BE2C (cell line): Measurements from ENCODE around the gene FAM200C.

Experiments used
- DNase-seq: peaks from one replicate; pipeline ENCODE4 v3.0.0-alpha.2; 2020
- H3K27me3 ChIP-seq: fragments of 250-450 bp; sonication (Bioruptor Pico); 2 replicates; pipeline ENCODE4 v1.5.1; 2020; ENCODE audit warnings: mild to moderate bottlenecking
- H3K36me3 ChIP-seq: fragments of 250-450 bp; sonication (Bioruptor Pico); 2 replicates; pipeline ENCODE4 v1.5.1; 2020; ENCODE audit warnings: mild to moderate bottlenecking
- H3K4me1 ChIP-seq: fragments of 250-450 bp; sonication (Bioruptor Pico); 2 replicates; pipeline ENCODE4 v1.5.1; 2020
- H3K4me3 ChIP-seq: 2 replicates; pipeline ENCODE4 v1.5.1; 2011; ENCODE audit warnings: low read depth, low read length
- H3K9me3 ChIP-seq: fragments of 250-450 bp; sonication (Bioruptor Pico); 2 replicates; pipeline ENCODE4 v1.5.1; 2020
- TF ChIP-seq, protein P1 (sequence below): IDR thresholded peaks from 2 replicates; pipeline ENCODE4 v1.5.1; 2012; ENCODE audit warnings: mild to moderate bottlenecking, low read depth, low read length

Gene FAM200C

DNA sequence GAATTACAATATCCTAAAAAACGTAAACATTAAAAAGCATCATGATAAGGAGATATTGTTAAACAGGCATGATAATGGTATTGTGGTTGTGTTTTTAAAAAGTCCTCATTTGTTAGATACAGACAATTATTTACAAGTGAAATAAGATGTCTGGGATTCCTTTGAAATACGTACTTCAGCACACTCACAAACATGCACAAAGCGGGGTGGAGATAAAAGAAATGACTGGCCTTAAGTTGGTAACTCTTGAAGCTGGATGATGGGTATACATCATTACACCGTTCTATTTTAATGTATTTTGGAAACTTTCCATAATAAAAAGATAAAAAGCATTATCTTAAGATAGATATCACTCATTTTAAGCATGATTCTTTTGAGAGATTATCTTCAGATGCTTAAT lies 1.0 kb downstream of the FAM200C start:
- no peak for DNase-seq
- TF ChIP-seq, protein P1, sequence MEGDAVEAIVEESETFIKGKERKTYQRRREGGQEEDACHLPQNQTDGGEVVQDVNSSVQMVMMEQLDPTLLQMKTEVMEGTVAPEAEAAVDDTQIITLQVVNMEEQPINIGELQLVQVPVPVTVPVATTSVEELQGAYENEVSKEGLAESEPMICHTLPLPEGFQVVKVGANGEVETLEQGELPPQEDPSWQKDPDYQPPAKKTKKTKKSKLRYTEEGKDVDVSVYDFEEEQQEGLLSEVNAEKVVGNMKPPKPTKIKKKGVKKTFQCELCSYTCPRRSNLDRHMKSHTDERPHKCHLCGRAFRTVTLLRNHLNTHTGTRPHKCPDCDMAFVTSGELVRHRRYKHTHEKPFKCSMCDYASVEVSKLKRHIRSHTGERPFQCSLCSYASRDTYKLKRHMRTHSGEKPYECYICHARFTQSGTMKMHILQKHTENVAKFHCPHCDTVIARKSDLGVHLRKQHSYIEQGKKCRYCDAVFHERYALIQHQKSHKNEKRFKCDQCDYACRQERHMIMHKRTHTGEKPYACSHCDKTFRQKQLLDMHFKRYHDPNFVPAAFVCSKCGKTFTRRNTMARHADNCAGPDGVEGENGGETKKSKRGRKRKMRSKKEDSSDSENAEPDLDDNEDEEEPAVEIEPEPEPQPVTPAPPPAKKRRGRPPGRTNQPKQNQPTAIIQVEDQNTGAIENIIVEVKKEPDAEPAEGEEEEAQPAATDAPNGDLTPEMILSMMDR, result no peak
- Histone ChIP-seq H3K4me1 (no peaks in the 10 kb centered on the region; the same call in 1 of the 2 replicates), H3K36me3 (peaks cover 3% of the 10 kb centered on the region), H3K27me3 (no peaks in the 10 kb centered on the region), H3K4me3 (peak overlapping the region; percentile 91), H3K9me3 (no peaks in the 10 kb centered on the region)

DNA sequence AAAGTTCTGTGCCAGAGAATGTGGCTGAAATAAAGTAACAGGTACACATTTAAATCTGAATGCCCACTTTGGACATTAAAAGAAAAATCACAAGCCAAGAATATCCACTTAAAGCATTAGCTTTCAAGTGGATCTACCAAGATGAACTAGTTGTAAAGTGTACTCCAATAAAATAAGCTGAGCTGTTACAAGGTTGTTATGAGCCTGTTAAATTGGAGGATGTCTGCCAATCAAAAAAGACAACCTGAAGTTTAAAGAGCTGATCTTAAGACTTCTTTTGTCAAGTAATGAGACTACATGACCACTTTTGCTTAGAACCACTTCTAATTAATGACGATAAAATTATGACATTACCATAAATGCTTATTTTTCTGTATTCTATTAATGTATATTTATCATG lies 2.4 kb downstream of the FAM200C start:
- Histone ChIP-seq H3K36me3 (peaks cover 3% of the 10 kb centered on the region), H3K9me3 (no peaks in the 10 kb centered on the region), H3K27me3 (no peaks in the 10 kb centered on the region), H3K4me1 (no peaks in the 10 kb centered on the region; the same call in 1 of the 2 replicates), H3K4me3 (no peak overlapping the region)
- TF ChIP-seq, protein P1, result no peak
- DNase-seq, result no peak

DNA sequence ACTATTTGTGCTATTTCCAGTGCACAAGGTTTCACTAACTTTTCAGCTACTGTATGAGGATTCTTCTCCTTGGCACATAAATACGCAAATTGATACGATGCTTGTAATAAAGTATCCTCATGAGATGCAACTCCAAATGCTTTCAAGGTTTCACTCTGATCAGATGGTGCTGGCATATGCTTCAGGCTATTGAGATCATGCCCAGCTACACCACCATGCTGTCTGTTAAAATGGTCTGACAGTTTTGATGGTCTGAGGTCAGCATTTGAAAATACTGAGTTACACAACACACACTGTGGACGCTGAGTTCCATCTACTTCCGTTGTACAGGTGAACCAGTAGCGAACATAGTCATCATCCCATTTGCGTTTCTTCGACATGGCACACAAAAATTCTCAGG lies 4.7 kb downstream of the FAM200C start:
- H3K36me3 ChIP-seq, result no peaks in the 10 kb centered on the region; the same call in 1 of the 2 replicates
- no peaks in the 10 kb centered on the region; the same call in 1 of the 2 replicates for H3K4me1 ChIP-seq
- H3K27me3 ChIP-seq, result no peaks in the 10 kb centered on the region
- DNase-seq, result no peak
- H3K9me3 ChIP-seq, result no peaks in the 10 kb centered on the region
- H3K4me3 ChIP-seq, result no peak overlapping the region
- TF ChIP-seq, protein P1, result no peak

DNA sequence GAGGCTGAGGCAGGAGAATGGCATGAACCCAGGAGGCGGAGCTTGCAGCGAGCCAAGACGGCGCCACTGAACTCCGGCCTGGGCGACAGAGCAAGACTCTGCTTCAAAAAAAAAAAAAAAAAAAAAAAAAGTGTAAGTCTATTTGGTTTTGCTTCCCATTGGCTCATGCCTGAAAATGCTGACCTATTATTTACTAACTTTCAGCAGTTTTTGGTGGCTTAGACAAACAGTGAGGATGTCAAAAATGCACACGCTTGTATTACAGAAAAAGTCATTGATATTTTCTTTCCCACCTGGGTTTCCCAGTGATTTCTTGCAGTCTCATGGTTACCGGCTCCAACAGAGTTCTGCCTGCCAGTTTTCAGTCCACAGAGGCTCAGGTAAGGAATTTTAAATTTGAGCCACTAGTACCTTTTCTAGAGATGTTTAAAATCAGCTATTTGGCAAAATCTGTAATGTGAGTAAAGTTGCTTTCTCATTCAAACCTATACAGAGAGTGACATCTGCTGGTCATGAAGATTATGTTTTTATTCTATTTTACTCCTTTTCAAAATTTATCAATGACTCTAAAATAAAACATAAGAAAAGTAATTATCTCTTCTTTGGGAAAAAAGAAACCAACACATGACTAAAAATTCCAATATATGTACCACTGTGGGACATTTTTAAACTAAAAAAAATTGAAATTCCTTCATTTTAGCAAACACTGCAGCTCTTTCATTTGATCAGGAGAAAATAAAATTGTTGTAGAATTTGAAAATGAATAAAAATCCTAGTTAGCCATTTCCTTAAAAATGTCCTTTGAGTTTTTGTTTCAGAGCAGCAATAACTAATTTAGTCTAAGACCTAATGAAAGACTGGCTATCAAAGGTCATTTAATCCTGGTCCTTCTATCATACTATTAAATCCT lies 8.8 kb downstream of the FAM200C start:
- Histone ChIP-seq H3K9me3 (no peaks in the 10 kb centered on the region), H3K4me1 (no peaks in the 10 kb centered on the region; the same call in 1 of the 2 replicates), H3K4me3 (no peak overlapping the region), H3K36me3 (no peaks in the 10 kb centered on the region), H3K27me3 (no peaks in the 10 kb centered on the region)
- DNase-seq, result no peak
- TF ChIP-seq, protein P1, result peak; percentile 54

DNA sequence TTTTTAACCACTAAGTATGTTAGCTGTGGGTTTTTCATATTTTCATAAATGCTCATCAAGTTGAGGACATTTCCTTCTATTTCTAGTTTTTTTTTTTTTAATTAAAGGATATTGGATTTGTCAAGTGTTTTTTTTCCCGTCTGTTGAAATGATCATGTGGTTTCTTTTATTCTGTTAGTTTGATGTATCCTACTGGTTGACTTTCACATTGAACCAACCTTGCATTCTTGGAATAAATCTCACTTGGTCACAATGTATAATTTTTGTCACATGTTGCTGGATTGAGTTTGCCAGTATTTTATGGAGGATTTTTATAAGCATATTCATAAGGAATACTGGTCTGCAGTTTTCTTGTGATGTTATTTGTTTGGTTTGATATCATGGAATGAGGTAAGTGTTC lies 12.4 kb downstream of the FAM200C start:
- DNase-seq, result no peak
- TF ChIP-seq, protein P1, result no peak
- Histone ChIP-seq H3K36me3 (no peaks in the 10 kb centered on the region), H3K27me3 (no peaks in the 10 kb centered on the region), H3K4me1 (no peaks in the 10 kb centered on the region), H3K4me3 (no peak overlapping the region), H3K9me3 (no peaks in the 10 kb centered on the region)

DNA sequence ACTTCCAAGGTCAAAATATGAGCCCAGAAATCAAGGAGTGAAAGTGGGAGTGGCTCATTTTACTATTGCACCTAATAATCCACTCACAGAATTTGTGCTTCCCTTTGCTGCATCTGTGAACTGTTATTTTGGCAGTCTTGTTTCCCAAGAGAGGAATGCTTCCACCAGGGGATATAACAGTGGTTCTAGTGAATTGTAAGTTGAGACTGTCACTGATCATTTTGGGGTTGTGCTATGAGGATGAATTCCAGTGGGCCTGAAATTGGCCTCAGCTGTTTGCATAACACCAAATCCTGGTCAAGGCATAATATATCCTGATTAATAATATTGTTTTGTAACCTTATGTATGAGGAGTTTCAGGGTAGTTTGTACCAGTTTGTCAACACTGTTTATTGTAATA lies 14.4 kb downstream of the FAM200C start:
- TF ChIP-seq, protein P1, result no peak
- Histone ChIP-seq H3K36me3 (no peaks in the 10 kb centered on the region), H3K9me3 (no peaks in the 10 kb centered on the region; the same call in 1 of the 2 replicates), H3K4me3 (no peak overlapping the region), H3K27me3 (no peaks in the 10 kb centered on the region), H3K4me1 (no peaks in the 10 kb centered on the region)
- DNase-seq, result no peak
